Measurements from ENCODE around the gene LRRC3B.

Gene LRRC3B

GRCh38 chr3:26714485-26714884 is 91.9 kb downstream of the LRRC3B start:
- DNase-seq: no peak

GRCh38 chr3:26715431-26715830 is 92.9 kb downstream of the LRRC3B start:
- DNase-seq: no peak

GRCh38 chr3:26718315-26718714 is 95.7 kb downstream of the LRRC3B start:
- no peak for DNase-seq

- DNase-seq: no peak
Measured at GRCh38 chr3:26719134-26719533, 96.6 kb downstream of the LRRC3B start.

GRCh38 chr3:26721047-26721446 is 98.5 kb downstream of the LRRC3B start:
- DNase-seq: no peak

- DNase-seq: no peak
Measured at GRCh38 chr3:26731843-26732242, 109.3 kb downstream of the LRRC3B start.

GRCh38 chr3:26750263-26750662 is 127.7 kb downstream of the LRRC3B start:
- DNase-seq: no peak

GRCh38 chr3:26752466-26752865 is 129.9 kb downstream of the LRRC3B start:
- DNase-seq: no peak

- no peak for DNase-seq
Measured at GRCh38 chr3:26753095-26753494, 130.5 kb downstream of the LRRC3B start.

- DNase-seq: no peak
Measured at GRCh38 chr3:26757978-26758377, 135.4 kb downstream of the LRRC3B start.
